ENCODE measurements around the gene MAP7. TPM values are rescaled to one million over a fixed set of nuclear protein-coding genes. Genes with fewer than 3 reads are reported as not detected.
"Not testable (repeated sequence)": the region's sequence is repeated elsewhere in the genome, so short reads cannot be mapped to it uniquely, and the experiment has no call there.

The MAP7 gene
- total and polyA plus RNA-seq, 2 experiments from 2014 or later: 0.76 to 0.79 TPM

GRCh38 chr6:136312975-136313374, 237.2 kb downstream of the MAP7 start:
- no peak for DNase-seq
- H3K9ac ChIP-seq: no peak overlapping the region
- H3K4me2 ChIP-seq (ENCODE audit: unreplicated experiment): no peak overlapping the region
- H3F3A ChIP-seq (ENCODE audit: insufficient read depth): no peaks in the 10 kb centered on the region
- no peaks in the 10 kb centered on the region for H3K4me1 ChIP-seq (ENCODE audit: insufficient read depth)
- TF ChIP-seq EZH2phosphoT487 (IDR thresholded peaks at IDR 0.05; ENCODE audit: insufficient read depth, low read depth) (no peak), EZH2 (IDR thresholded peaks at IDR 0.05; ENCODE audit: insufficient read depth, poor library complexity, severe bottlenecking) (no peak)
- H3K27ac ChIP-seq: no peak overlapping the region
- no peaks in the 10 kb centered on the region for H3K27me3 ChIP-seq (replicated peaks; ENCODE audit: insufficient read depth)
- H3K36me3 ChIP-seq (ENCODE audit: low read depth): no peaks in the 10 kb centered on the region
- no peaks in the 10 kb centered on the region for H3K79me2 ChIP-seq (ENCODE audit: insufficient read depth)
- 96 to 100% methylated on average over 3 of the region's 3 CpGs for WGBS, 2 experiments (ENCODE audit: low coverage in 1 of 2, low lambda C conversion rate in 2 of 2, missing lambda C conversion rate in 2 of 2)
- no peaks in the 10 kb centered on the region for H3K9me3 ChIP-seq (ENCODE audit: low read depth)
- in situ Hi-C loops (cut with MboI): no loop called here
- no peaks in the 10 kb centered on the region for H3K9me2 ChIP-seq (ENCODE audit: insufficient read depth)
- H3K4me3 ChIP-seq: no peak overlapping the region
- no peaks in the 10 kb centered on the region for H4K20me1 ChIP-seq (ENCODE audit: insufficient read depth)
- H2AFZ ChIP-seq: no peak overlapping the region

GRCh38 chr6:136309729-136310311, 240.4 kb downstream of the MAP7 start:
- in situ Hi-C loops (cut with MboI): no loop called here
- Histone ChIP-seq H3K9me2 (ENCODE audit: insufficient read depth) (no peaks in the 10 kb centered on the region), H3K4me3 (no peak overlapping the region), H3K27me3 (replicated peaks; ENCODE audit: insufficient read depth) (no peaks in the 10 kb centered on the region), H2AFZ (no peak overlapping the region), H3K4me1 (ENCODE audit: insufficient read depth) (no peaks in the 10 kb centered on the region), H3K27ac (no peak overlapping the region), H4K20me1 (ENCODE audit: insufficient read depth) (no peaks in the 10 kb centered on the region), H3K79me2 (ENCODE audit: insufficient read depth) (no peaks in the 10 kb centered on the region), H3K9ac (no peak overlapping the region), H3K9me3 (ENCODE audit: low read depth) (no peaks in the 10 kb centered on the region), H3K36me3 (ENCODE audit: low read depth) (no peaks in the 10 kb centered on the region), H3K4me2 (ENCODE audit: unreplicated experiment) (no peak overlapping the region), H3F3A (ENCODE audit: insufficient read depth) (no peaks in the 10 kb centered on the region)
- TF ChIP-seq EZH2 (IDR thresholded peaks at IDR 0.05; ENCODE audit: insufficient read depth, poor library complexity, severe bottlenecking): no peak
- no peak for TF ChIP-seq EZH2phosphoT487 (IDR thresholded peaks at IDR 0.05; ENCODE audit: insufficient read depth, low read depth)
- WGBS, 2 experiments (ENCODE audit: low coverage in 1 of 2, low lambda C conversion rate in 2 of 2, missing lambda C conversion rate in 2 of 2): 100% methylated on average over 1 of the region's 1 CpG
- no peak for DNase-seq

GRCh38 chr6:136309171-136309570, 241.1 kb downstream of the MAP7 start:
- Histone ChIP-seq H3K9ac (no peak overlapping the region), H3K9me3 (ENCODE audit: low read depth) (no peaks in the 10 kb centered on the region), H3K4me3 (no peak overlapping the region), H3K4me2 (ENCODE audit: unreplicated experiment) (no peak overlapping the region), H3K9me2 (ENCODE audit: insufficient read depth) (no peaks in the 10 kb centered on the region), H3K27me3 (replicated peaks; ENCODE audit: insufficient read depth) (no peaks in the 10 kb centered on the region), H3K79me2 (ENCODE audit: insufficient read depth) (no peaks in the 10 kb centered on the region), H3F3A (ENCODE audit: insufficient read depth) (no peaks in the 10 kb centered on the region), H3K36me3 (ENCODE audit: low read depth) (no peaks in the 10 kb centered on the region), H3K27ac (no peak overlapping the region), H4K20me1 (ENCODE audit: insufficient read depth) (no peaks in the 10 kb centered on the region), H2AFZ (no peak overlapping the region), H3K4me1 (ENCODE audit: insufficient read depth) (no peaks in the 10 kb centered on the region)
- TF ChIP-seq EZH2 (IDR thresholded peaks at IDR 0.05; ENCODE audit: insufficient read depth, poor library complexity, severe bottlenecking): no peak
- no peak for TF ChIP-seq EZH2phosphoT487 (IDR thresholded peaks at IDR 0.05; ENCODE audit: insufficient read depth, low read depth)
- DNase-seq: no peak
- 61 to 66% methylated on average over 3 of the region's 3 CpGs for WGBS, 2 experiments (ENCODE audit: low coverage in 1 of 2, low lambda C conversion rate in 2 of 2, missing lambda C conversion rate in 2 of 2)
- in situ Hi-C loops (cut with MboI): no loop called here

GRCh38 chr6:136308469-136308868, 241.8 kb downstream of the MAP7 start:
- H3K4me2 ChIP-seq (ENCODE audit: unreplicated experiment); H3K27ac ChIP-seq; in situ Hi-C loops (cut with MboI); H2AFZ ChIP-seq; H4K20me1 ChIP-seq (ENCODE audit: insufficient read depth); H3K36me3 ChIP-seq (ENCODE audit: low read depth); H3F3A ChIP-seq (ENCODE audit: insufficient read depth); H3K9me2 ChIP-seq (ENCODE audit: insufficient read depth); H3K9ac ChIP-seq; H3K27me3 ChIP-seq (replicated peaks; ENCODE audit: insufficient read depth); H3K4me1 ChIP-seq (ENCODE audit: insufficient read depth); H3K9me3 ChIP-seq (ENCODE audit: low read depth); H3K4me3 ChIP-seq; H3K79me2 ChIP-seq (ENCODE audit: insufficient read depth); DNase-seq: not testable (repeated sequence)
- WGBS, 2 experiments (ENCODE audit: low coverage in 1 of 2, low lambda C conversion rate in 2 of 2, missing lambda C conversion rate in 2 of 2): 33 to 62% methylated on average over 1 of the region's 1 CpG

GRCh38 chr6:136307351-136307750, 242.9 kb downstream of the MAP7 start:
- Histone ChIP-seq H4K20me1 (ENCODE audit: insufficient read depth) (no peaks in the 10 kb centered on the region), H3F3A (ENCODE audit: insufficient read depth) (no peaks in the 10 kb centered on the region), H2AFZ (no peak overlapping the region), H3K4me1 (ENCODE audit: insufficient read depth) (no peaks in the 10 kb centered on the region), H3K4me3 (no peak overlapping the region), H3K27me3 (replicated peaks; ENCODE audit: insufficient read depth) (no peaks in the 10 kb centered on the region), H3K9me3 (ENCODE audit: low read depth) (no peaks in the 10 kb centered on the region), H3K4me2 (ENCODE audit: unreplicated experiment) (no peak overlapping the region), H3K79me2 (ENCODE audit: insufficient read depth) (no peaks in the 10 kb centered on the region), H3K36me3 (ENCODE audit: low read depth) (no peaks in the 10 kb centered on the region), H3K27ac (no peak overlapping the region), H3K9me2 (ENCODE audit: insufficient read depth) (no peaks in the 10 kb centered on the region), H3K9ac (no peak overlapping the region)
- in situ Hi-C loops (cut with MboI): no loop called here
- TF ChIP-seq EZH2 (IDR thresholded peaks at IDR 0.05; ENCODE audit: insufficient read depth, poor library complexity, severe bottlenecking) (no peak), EZH2phosphoT487 (IDR thresholded peaks at IDR 0.05; ENCODE audit: insufficient read depth, low read depth) (no peak)
- no peak for DNase-seq

Data from GM23248 (cell line).